NCI-H226 (cell line): ENCODE measurements around the gene ZFAND3.
"Not testable (repeated sequence)": the region's sequence is repeated elsewhere in the genome, so short reads cannot be mapped to it uniquely, and the experiment has no call there.

Source experiments
- DNase-seq: peaks from one replicate; pipeline ENCODE4 v3.0.0-alpha.2; 2015

Gene ZFAND3

GRCh38 chr6:37974943-37975342 lies 155.4 kb downstream of the ZFAND3 start:
- no peak for DNase-seq

- no peak for DNase-seq
These were observed 158.2 kb downstream of the ZFAND3 start for GRCh38 chr6:37977715-37978114.

GRCh38 chr6:37979392-37980221 lies 160.1 kb downstream of the ZFAND3 start:
- DNase-seq = no peak

- DNase-seq = no peak
These were observed 160.7 kb downstream of the ZFAND3 start for GRCh38 chr6:37980222-37980595.

GRCh38 chr6:37981626-37982025 lies 162.1 kb downstream of the ZFAND3 start:
- no peak for DNase-seq

- no peak for DNase-seq
These were observed 162.8 kb downstream of the ZFAND3 start for GRCh38 chr6:37982317-37982716.

- DNase-seq = no peak
These were observed 164.4 kb downstream of the ZFAND3 start for GRCh38 chr6:37983720-37984501.

- DNase-seq = no peak
These were observed 165.1 kb downstream of the ZFAND3 start for GRCh38 chr6:37984578-37984977.

- DNase-seq = no peak
These were observed 165.8 kb downstream of the ZFAND3 start for GRCh38 chr6:37985355-37985754.

- DNase-seq = peak; percentile 65
These were observed 167.5 kb downstream of the ZFAND3 start for GRCh38 chr6:37987018-37987417.

- no peak for DNase-seq
These were observed 168.0 kb downstream of the ZFAND3 start for GRCh38 chr6:37987559-37987958.

- peak; percentile 10 for DNase-seq
These were observed 168.6 kb downstream of the ZFAND3 start for GRCh38 chr6:37988127-37988526.

GRCh38 chr6:37988696-37989095 lies 169.2 kb downstream of the ZFAND3 start:
- DNase-seq = no peak

GRCh38 chr6:37990762-37991525 lies 171.4 kb downstream of the ZFAND3 start:
- DNase-seq = peak; percentile 89

- no peak for DNase-seq
These were observed 173.2 kb downstream of the ZFAND3 start for GRCh38 chr6:37992749-37993148.

GRCh38 chr6:37993194-37993593 lies 173.7 kb downstream of the ZFAND3 start:
- DNase-seq = not testable (repeated sequence)

GRCh38 chr6:37993596-37993995 lies 174.1 kb downstream of the ZFAND3 start:
- no peak for DNase-seq

GRCh38 chr6:37994223-37994622 lies 174.7 kb downstream of the ZFAND3 start:
- peak; percentile 52 for DNase-seq

GRCh38 chr6:37998366-37998765 lies 178.8 kb downstream of the ZFAND3 start:
- DNase-seq = no peak

GRCh38 chr6:38001386-38001785 lies 181.9 kb downstream of the ZFAND3 start:
- no peak for DNase-seq

- DNase-seq = no peak
These were observed 185.4 kb downstream of the ZFAND3 start for GRCh38 chr6:38004908-38005307.

GRCh38 chr6:38011937-38012336 lies 192.4 kb downstream of the ZFAND3 start:
- no peak for DNase-seq

- peak; percentile 17 for DNase-seq
These were observed 193.0 kb downstream of the ZFAND3 start for GRCh38 chr6:38012573-38012972.
